HUES64 (cell line): Measurements from ENCODE around the gene CCSER1.
"Not testable (repeated sequence)": the region's sequence is repeated elsewhere in the genome, so short reads cannot be mapped to it uniquely, and the experiment has no call there.

Experiments used
- H3K27ac ChIP-seq: 2 replicates; pipeline ENCODE4 v1.7.0; 2013; ENCODE audit warnings: low read depth, low read length, inconsistent platforms
- H3K27me3 ChIP-seq: 2 replicates; pipeline ENCODE4 v1.6.1; 2013; ENCODE audit warnings: mild to moderate bottlenecking, low read length; ENCODE audit not compliant: insufficient read depth
- H3K36me3 ChIP-seq: 2 replicates; pipeline ENCODE4 v1.6.1; 2013; ENCODE audit warnings: mild to moderate bottlenecking, low read length; ENCODE audit not compliant: insufficient read depth
- H3K4me1 ChIP-seq: 2 replicates; pipeline ENCODE4 v1.6.1; 2013; ENCODE audit warnings: mild to moderate bottlenecking, low read length, moderate library complexity; ENCODE audit not compliant: insufficient read depth
- H3K4me3 ChIP-seq: 2 replicates; pipeline ENCODE4 v1.5.1; 2013; ENCODE audit warnings: mild to moderate bottlenecking, low read length, moderate library complexity
- H3K9ac ChIP-seq: 2 replicates; pipeline ENCODE4 v1.6.1; 2013; ENCODE audit warnings: mild to moderate bottlenecking, low read depth, low read length
- H3K9me3 ChIP-seq: 2 replicates; pipeline ENCODE4 v1.6.1; 2013; ENCODE audit warnings: low read depth, low read length; ENCODE audit not compliant: insufficient read depth
- WGBS: fragments of 150-250, 120-280 bp; methylation state at CpG from one replicate; pipeline ENCODE4 v1.1.7; 2013; ENCODE audit warnings: missing lambda C conversion rate; 5-methylcytosine and 5-hydroxymethylcytosine counted together

Gene CCSER1

DNA sequence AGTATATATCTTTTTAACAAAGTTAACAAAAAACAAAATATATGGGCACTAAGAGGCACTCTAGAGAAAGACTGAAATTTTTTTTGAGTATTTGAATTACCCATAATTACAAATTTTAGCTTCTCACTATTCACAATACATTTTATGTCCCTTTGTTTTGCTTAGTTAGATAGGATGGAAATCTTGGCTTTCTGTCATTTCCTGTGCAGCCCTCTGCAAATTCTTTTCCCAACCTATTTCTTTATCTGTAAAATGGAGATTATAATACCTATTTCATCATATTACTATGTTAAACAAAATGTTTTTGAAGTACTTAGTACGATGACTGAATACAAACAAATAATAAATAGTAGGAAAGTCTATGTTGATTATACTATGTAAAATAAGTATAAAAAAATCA lies 710.0 kb downstream of the CCSER1 start:
- H3K4me1 ChIP-seq, result peaks cover 24% of the 10 kb centered on the region
- no CpG with 5 or more reads among the region's 1 CpG for WGBS
- no peak overlapping the region for H3K27ac ChIP-seq

GRCh38 chr4:90838859-90839258 lies 711.7 kb downstream of the CCSER1 start:
- not testable (repeated sequence) for H3K27me3 ChIP-seq, H3K4me3 ChIP-seq, H3K9me3 ChIP-seq, H3K27ac ChIP-seq, H3K9ac ChIP-seq, H3K4me1 ChIP-seq, H3K36me3 ChIP-seq
- WGBS, result 98% methylated on average over 18 of the region's 22 CpGs

More for the DNA sequence above, 710.0 kb downstream of the CCSER1 start:
- Histone ChIP-seq H3K27me3 (no peaks in the 10 kb centered on the region), H3K9ac (no peak overlapping the region), H3K4me3 (no peak overlapping the region), H3K36me3 (no peaks in the 10 kb centered on the region), H3K9me3 (no peaks in the 10 kb centered on the region)

GRCh38 chr4:90840291-90840690 lies 713.1 kb downstream of the CCSER1 start:
- Histone ChIP-seq H3K27me3 (no peaks in the 10 kb centered on the region), H3K4me1 (no peaks in the 10 kb centered on the region), H3K27ac (no peak overlapping the region), H3K9me3 (no peaks in the 10 kb centered on the region), H3K4me3 (no peak overlapping the region), H3K36me3 (no peaks in the 10 kb centered on the region), H3K9ac (no peak overlapping the region)
- no CpG with 5 or more reads among the region's 3 CpGs for WGBS

- no peak overlapping the region for H3K4me3 ChIP-seq
- H3K27ac ChIP-seq, result no peak overlapping the region
These were observed 713.6 kb downstream of the CCSER1 start for GRCh38 chr4:90840828-90841227.

GRCh38 chr4:90841676-90842075 lies 714.5 kb downstream of the CCSER1 start:
- 88% methylated on average over 1 of the region's 1 CpG for WGBS
- H3K9me3 ChIP-seq, result no peaks in the 10 kb centered on the region
- H3K9ac ChIP-seq, result no peak overlapping the region
- H3K4me1 ChIP-seq, result no peaks in the 10 kb centered on the region
- H3K27ac ChIP-seq, result no peak overlapping the region
- H3K4me3 ChIP-seq, result no peak overlapping the region
- H3K36me3 ChIP-seq, result no peaks in the 10 kb centered on the region
- no peaks in the 10 kb centered on the region for H3K27me3 ChIP-seq

More at GRCh38 chr4:90840828-90841227, 713.6 kb downstream of the CCSER1 start:
- Histone ChIP-seq H3K27me3 (no peaks in the 10 kb centered on the region), H3K4me1 (no peaks in the 10 kb centered on the region), H3K9ac (no peak overlapping the region), H3K9me3 (no peaks in the 10 kb centered on the region), H3K36me3 (no peaks in the 10 kb centered on the region)

- WGBS, result 91% methylated on average over 2 of the region's 2 CpGs
- H3K9ac ChIP-seq, result no peak overlapping the region
These were observed 715.8 kb downstream of the CCSER1 start for GRCh38 chr4:90842960-90843359.

GRCh38 chr4:90844241-90844640 lies 717.0 kb downstream of the CCSER1 start:
- H3K4me3 ChIP-seq, result no peak overlapping the region
- H3K27ac ChIP-seq, result no peak overlapping the region

More at GRCh38 chr4:90842960-90843359, 715.8 kb downstream of the CCSER1 start:
- Histone ChIP-seq H3K4me3 (no peak overlapping the region), H3K36me3 (no peaks in the 10 kb centered on the region), H3K27me3 (no peaks in the 10 kb centered on the region), H3K27ac (no peak overlapping the region), H3K4me1 (no peaks in the 10 kb centered on the region), H3K9me3 (no peaks in the 10 kb centered on the region)

DNA sequence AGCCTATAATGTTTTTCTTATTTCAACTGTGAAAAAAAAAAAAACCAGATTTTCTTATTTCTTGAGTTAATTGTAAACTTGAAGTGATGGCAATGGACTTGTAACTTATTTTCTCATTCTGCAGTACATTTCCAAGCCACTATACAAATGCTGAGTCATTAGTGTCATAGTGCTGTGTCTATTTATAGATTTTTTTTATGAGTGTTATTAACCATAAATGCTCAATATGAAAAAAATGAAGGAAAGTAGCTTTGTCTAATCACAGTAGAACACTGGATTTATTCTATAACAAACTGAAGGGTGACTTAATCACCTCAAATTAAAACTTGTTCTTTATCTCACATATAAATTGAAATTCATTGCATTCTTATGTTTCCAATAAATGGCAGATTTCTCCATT lies 718.6 kb downstream of the CCSER1 start:
- no peak overlapping the region for H3K9ac ChIP-seq
- H3K27ac ChIP-seq, result no peak overlapping the region
- no peaks in the 10 kb centered on the region for H3K4me1 ChIP-seq
- no peaks in the 10 kb centered on the region for H3K27me3 ChIP-seq
- no peaks in the 10 kb centered on the region for H3K36me3 ChIP-seq
- H3K9me3 ChIP-seq, result 0 out of 2 replicates have a peak, but pooled peaks cover 3% of the 10 kb centered on the region
- H3K4me3 ChIP-seq, result no peak overlapping the region

More at GRCh38 chr4:90844241-90844640, 717.0 kb downstream of the CCSER1 start:
- no peaks in the 10 kb centered on the region for H3K27me3 ChIP-seq
- no peaks in the 10 kb centered on the region for H3K36me3 ChIP-seq
- H3K4me1 ChIP-seq, result no peaks in the 10 kb centered on the region
- no peaks in the 10 kb centered on the region for H3K9me3 ChIP-seq
- no peak overlapping the region for H3K9ac ChIP-seq

DNA sequence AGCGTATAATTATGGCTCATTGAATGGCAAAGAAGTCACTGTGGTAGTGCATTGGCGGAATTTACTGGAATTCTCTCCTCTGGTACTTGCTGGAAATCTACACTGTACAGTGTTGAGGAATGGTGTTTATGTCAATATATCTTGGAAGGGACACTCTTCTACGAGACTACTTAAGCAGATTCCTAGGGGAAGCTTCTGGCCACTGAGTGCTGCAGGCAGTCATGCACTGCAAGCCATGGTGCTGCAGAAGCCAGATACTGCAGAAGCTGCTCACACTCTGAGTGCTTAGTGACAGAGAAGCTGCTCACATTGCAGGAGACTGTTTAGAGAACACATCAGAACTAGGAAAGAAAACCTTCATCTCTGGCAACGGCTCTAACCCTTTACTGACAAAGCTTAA lies 725.0 kb downstream of the CCSER1 start:
- H3K27me3 ChIP-seq, result no peaks in the 10 kb centered on the region
- peaks cover 3% of the 10 kb centered on the region; the same call in 1 of the 2 replicates for H3K4me1 ChIP-seq
- no peak overlapping the region for H3K27ac ChIP-seq
- H3K36me3 ChIP-seq, result no peaks in the 10 kb centered on the region
- no peak overlapping the region for H3K9ac ChIP-seq
- 89% methylated on average over 4 of the region's 4 CpGs for WGBS
- 0 out of 2 replicates have a peak, but pooled peaks cover 3% of the 10 kb centered on the region for H3K9me3 ChIP-seq
- no peak overlapping the region for H3K4me3 ChIP-seq

GRCh38 chr4:90855111-90855510 lies 727.9 kb downstream of the CCSER1 start:
- Histone ChIP-seq H3K4me1 (peaks cover 3% of the 10 kb centered on the region; the same call in 1 of the 2 replicates), H3K4me3 (no peak overlapping the region), H3K9ac (no peak overlapping the region), H3K27ac (no peak overlapping the region), H3K36me3 (no peaks in the 10 kb centered on the region), H3K9me3 (no peaks in the 10 kb centered on the region), H3K27me3 (no peaks in the 10 kb centered on the region)

- Histone ChIP-seq H3K4me3 (no peak overlapping the region), H3K4me1 (peaks cover 3% of the 10 kb centered on the region; the same call in 1 of the 2 replicates), H3K36me3 (no peaks in the 10 kb centered on the region), H3K9ac (no peak overlapping the region), H3K27ac (no peak overlapping the region), H3K27me3 (no peaks in the 10 kb centered on the region), H3K9me3 (no peaks in the 10 kb centered on the region)
- WGBS, result 97% methylated on average over 2 of the region's 2 CpGs
These were observed 730.1 kb downstream of the CCSER1 start for GRCh38 chr4:90857081-90857820.

GRCh38 chr4:90875791-90876190 lies 748.6 kb downstream of the CCSER1 start:
- H3K36me3 ChIP-seq, result no peaks in the 10 kb centered on the region
- 100% methylated on average over 1 of the region's 2 CpGs for WGBS
- no peak overlapping the region for H3K4me3 ChIP-seq
- H3K4me1 ChIP-seq, result no peaks in the 10 kb centered on the region
- no peak overlapping the region for H3K9ac ChIP-seq
- H3K27me3 ChIP-seq, result no peaks in the 10 kb centered on the region
- no peaks in the 10 kb centered on the region for H3K9me3 ChIP-seq
- H3K27ac ChIP-seq, result no peak overlapping the region
